Stimulated activated CD8-positive, alpha-beta memory T cell treated with anti-CD3 and anti-CD28 coated beads, Interleukin-2, amount 100 ng/mL, for 48 hours (primary cell): ENCODE results near the gene PRKAR1B.

ENCODE experiments used
- DNase-seq, 2 donors: peaks; one replicate each; pipeline ENCODE4 v3.0.0-alpha.2; 2020; ENCODE audit warnings: low read depth in 2 of 2

PRKAR1B gene

DNA sequence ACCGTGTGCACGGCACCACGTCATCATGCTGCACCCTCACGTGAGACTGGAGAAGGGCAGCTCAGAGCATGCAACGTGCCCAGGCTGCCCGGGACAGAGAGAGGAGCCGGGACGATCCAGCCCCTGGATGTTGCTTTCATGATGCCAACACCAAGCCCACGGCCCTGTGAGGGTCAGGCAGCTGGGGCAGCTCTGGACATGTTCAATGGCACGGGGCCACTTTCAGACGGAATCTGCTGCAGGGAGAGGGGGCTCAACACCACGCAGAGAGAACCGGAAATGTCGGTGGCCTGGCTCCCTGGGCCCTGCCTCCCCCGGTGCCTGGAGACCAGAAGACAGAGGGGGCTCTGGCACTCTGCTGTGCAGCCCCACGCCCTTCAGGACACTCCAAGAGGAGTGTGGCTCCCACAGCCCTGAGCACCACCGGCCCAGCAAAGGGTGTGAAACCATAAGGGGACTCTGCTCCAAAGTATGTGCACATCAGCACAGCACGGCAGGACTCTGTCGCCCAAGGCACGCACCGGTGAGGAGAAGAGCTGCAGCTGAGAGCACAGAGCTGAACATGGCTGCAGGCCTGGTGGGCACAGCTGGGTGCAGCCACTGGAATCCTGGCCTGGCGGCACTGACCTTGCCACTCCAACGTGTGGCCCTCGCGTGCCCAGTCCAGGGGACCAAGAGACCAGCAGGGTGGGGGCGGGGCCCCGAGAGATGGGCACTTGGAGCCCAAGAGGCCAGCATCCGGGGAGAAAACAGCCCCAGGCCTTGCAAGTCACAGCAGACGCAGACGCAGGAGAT is 137.1 kb downstream of the PRKAR1B start:
- DNase-seq, result no peak

DNA sequence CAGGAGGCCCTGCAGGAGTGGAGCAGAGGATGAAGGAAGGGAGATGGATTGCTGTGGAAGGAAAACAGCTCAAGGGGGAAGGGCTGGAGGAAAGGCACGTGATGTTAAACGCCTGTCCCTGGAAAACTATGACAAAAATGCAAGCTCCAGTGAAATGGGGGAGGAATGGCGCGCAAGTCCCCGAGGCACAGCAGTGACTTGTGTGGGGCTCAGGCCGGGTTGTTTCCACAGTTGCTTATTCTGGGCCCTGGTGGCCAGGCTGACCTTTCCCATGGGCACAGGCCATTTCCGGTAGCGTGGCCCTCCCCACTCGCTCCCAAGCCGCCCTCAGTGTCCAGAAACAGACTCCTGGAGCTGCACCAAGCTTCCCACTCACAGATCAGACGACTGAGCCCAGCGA is 139.3 kb downstream of the PRKAR1B start:
- DNase-seq, result no peak

DNA sequence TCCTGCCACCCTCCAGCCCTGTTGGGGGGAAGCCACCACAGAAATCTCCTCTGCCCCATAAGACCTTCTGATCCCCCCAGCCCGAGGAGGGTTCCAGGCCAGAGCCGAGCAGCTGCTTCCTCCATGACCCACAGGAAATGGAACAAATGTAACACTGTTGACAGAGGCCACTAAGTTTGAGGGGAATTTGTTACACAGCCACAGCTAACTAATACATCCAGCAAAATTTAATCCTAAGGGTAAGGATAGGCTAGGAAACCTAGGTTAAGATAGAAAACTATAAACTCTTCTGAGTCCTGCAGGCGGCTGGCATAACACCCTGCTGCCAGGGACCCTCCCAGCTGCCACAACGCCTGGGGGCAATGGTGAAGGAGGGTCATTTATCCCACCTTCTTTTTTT is 140.6 kb downstream of the PRKAR1B start:
- DNase-seq, result no peak

DNA sequence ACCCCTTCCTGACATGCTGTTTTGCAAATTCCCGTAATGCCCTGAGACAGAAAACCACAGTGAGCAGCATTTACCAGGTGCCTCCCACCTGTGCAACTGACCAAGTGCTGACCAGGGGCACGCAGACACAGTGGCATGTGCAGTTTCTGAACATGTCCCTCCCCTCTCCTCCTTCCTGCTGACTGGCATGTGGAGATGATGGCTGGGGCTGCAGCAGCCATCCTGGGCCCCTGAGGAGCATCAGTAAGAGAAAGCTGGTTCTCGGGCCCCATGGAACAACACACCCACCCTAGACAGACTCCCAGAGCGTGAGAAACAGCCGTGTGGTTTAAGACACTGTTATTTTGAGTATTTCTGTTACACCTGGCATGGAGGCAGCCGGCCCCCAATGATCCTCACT is 141.2 kb downstream of the PRKAR1B start:
- DNase-seq, result no peak

- DNase-seq, result no peak
These were observed 141.8 kb downstream of the PRKAR1B start for GRCh38 chr7:585229-585711.

- no peak for DNase-seq
These were observed 142.3 kb downstream of the PRKAR1B start for GRCh38 chr7:584820-585219.

DNA sequence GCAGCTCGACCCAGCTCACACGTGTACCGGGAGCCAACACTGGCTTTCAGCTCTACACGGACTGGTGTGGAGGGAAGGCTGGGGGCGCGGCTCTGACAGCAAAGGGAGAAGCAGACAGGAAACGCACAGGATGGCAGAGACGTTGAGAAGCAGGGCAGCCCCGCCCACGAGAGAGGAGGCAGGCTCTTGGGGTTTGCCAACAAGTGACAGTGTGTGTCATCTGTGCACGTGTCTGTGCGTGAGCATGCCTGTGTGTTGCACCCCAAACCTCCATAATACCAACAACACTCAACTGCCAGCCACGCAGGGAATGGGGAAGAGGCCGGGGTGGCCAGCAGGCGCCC is 143.0 kb downstream of the PRKAR1B start:
- peak; percentile 75 to 79 for DNase-seq

- DNase-seq, result no peak
These were observed 143.5 kb downstream of the PRKAR1B start for GRCh38 chr7:583410-584121.

GRCh38 chr7:582931-583330 is 144.2 kb downstream of the PRKAR1B start:
- DNase-seq, result no peak

- DNase-seq, result no peak
These were observed 144.8 kb downstream of the PRKAR1B start for GRCh38 chr7:582081-582835.

- no peak for DNase-seq
These were observed 148.7 kb downstream of the PRKAR1B start for GRCh38 chr7:578386-578785.

- no peak for DNase-seq
These were observed 149.2 kb downstream of the PRKAR1B start for GRCh38 chr7:577741-578370.

- DNase-seq, result no peak
These were observed 149.8 kb downstream of the PRKAR1B start for GRCh38 chr7:577278-577665.

- DNase-seq, result no peak
These were observed 150.4 kb downstream of the PRKAR1B start for GRCh38 chr7:576524-577277.

DNA sequence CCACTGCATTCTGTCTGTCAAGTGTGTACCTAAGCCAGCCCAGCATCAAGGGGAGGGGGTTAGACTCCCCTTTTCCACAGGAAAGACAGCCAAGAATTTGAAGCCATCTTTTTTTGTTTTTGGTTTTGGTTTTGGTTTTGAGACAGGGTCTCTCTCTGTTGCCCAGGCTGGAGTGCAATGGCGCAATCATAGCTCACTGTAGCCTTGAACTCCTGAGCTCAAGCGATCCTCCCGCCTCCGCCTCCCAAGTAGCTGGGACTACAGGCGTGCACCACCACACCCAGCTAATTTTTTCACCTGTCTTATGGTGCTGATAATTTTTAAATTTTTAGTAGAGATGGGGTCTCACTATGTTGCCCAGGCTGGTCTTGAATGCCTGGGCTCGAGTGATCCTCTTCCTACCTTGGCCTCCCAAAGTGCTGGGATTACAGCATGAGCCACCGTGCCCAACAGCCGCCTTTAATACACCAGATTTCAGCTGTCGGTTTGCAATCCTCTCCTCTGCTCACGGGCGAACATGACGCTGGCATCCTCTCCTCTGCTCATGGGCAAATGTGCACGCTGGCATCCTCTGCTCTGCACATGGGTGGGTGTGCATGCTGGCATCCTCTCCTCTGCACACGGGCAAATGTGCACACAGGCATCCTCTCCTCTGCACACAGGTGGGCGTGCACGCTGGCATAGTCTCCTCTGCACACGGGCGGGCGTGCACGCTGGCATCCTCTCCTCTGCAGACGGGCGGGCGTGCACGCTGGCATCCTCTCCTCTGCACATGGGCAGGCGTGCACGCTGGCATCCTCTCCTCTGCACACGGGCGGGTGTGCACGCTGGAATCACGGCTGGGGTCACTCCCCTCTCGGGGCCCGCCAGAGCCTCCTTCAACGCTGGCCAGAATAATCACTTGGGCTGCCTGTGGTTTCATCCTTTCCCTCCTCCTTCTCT is 151.4 kb downstream of the PRKAR1B start:
- no peak for DNase-seq

- DNase-seq, result no peak
These were observed 152.3 kb downstream of the PRKAR1B start for GRCh38 chr7:574661-575395.

GRCh38 chr7:573933-574381 is 153.1 kb downstream of the PRKAR1B start:
- no peak for DNase-seq

DNA sequence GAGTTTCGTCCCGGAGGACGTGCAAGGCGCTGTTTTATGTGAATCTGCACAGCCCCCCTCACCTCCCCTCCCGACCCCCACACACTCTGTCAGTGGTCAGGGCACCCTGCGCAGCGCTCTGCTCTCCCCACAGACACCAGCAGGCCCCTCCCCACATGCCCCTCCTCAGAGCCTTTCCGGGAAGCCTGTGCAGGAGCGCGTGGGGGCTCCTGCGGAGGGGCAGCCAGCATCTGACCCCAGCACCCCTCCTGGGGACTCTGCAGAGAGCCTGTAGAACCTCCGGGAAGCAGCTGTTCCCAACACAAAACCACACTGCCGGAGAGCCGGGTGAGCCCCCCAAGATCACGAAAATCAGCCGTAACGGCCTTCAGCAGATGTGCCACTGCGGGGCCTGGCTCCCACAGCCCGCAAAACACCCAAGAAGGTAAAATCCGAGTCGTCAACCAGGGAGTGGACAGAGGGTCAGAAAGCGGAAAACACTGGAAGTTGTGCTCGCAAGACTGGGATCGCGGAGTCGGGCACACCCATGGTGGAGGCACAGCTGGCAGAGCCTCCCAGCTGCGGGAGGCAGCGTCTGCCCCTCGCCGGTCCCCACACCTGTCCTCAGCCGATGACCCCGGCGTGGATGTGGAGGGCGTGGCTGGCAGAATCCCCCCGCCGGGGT is 153.7 kb downstream of the PRKAR1B start:
- no peak for DNase-seq
